Panc1 (cell line): Measurements from ENCODE around the gene CHCHD6. TPM values are rescaled to one million over a fixed set of nuclear protein-coding genes. Genes with fewer than 3 reads are reported as not detected.

Experiments used
- ATAC-seq: fragments of 200-7000 bp; cut with Tn5 transposase; 2 replicates; pipeline ENCODE4 v1.9.1; 2020; ENCODE audit warnings: mild to moderate bottlenecking, moderate library complexity
- BruUV-seq: library from RNA; stranded (reverse); fragments of 400-500 nt; replicated peaks from 2 replicates; lab custom pipeline; 2021; lab: Mats Ljungman, UMichigan
- CTCF ChIA-PET: fragments of 300-600 bp; sonication (Branson Sonifier 250); formaldehyde crosslinking; loops from one replicate; lab custom pipeline; 2022; ENCODE audit warnings: antibody characterized with exemption; lab: Charles Lee
- POLR2A ChIA-PET: fragments of 300-600 bp; sonication (Branson Sonifier 250); formaldehyde crosslinking; loops from one replicate; lab custom pipeline; 2022; ENCODE audit warnings: antibody characterized with exemption; lab: Charles Lee
- DNase-seq: peaks from one replicate; pipeline ENCODE4 v3.0.0-alpha.2; 2010; ENCODE audit warnings: low read depth, low spot score
- H3K27ac ChIP-seq: 2 replicates; pipeline ENCODE4 v1.5.1; 2011; ENCODE audit warnings: mild to moderate bottlenecking, low read length, inconsistent platforms
- H3K27me3 ChIP-seq: fragments of 200-500 bp; sonication (Bioruptor generic); 2 replicates; pipeline ENCODE4 v1.6.0; 2014; ENCODE audit warnings: low read length, inconsistent platforms; ENCODE audit not compliant: control insufficient read depth, insufficient read depth
- H3K36me3 ChIP-seq: fragments of 200-500 bp; sonication (Bioruptor generic); 2 replicates; pipeline ENCODE4 v1.5.1; 2014; ENCODE audit warnings: inconsistent platforms, mild to moderate bottlenecking, low read length, moderate library complexity; ENCODE audit not compliant: control insufficient read depth, insufficient read depth
- H3K4me1 ChIP-seq: 2 replicates; pipeline ENCODE4 v1.5.1; 2011; ENCODE audit warnings: inconsistent platforms, mild to moderate bottlenecking, low read length, moderate library complexity; ENCODE audit not compliant: control insufficient read depth, insufficient read depth
- H3K4me3 ChIP-seq, 2 experiments: 2 replicates each; pipeline ENCODE4 v1.5.1; 2011 to 2012; ENCODE audit warnings: low read depth in 2 of 2, low read length in 2 of 2, mild to moderate bottlenecking in 2 of 2, inconsistent platforms in 1 of 2, moderate library complexity in 1 of 2
- H3K9me3 ChIP-seq: fragments of 200-500 bp; sonication (Bioruptor generic); 2 replicates; pipeline ENCODE4 v1.5.1; 2014; ENCODE audit warnings: low read depth, mild to moderate bottlenecking, inconsistent platforms, low read length, moderate library complexity; ENCODE audit not compliant: control insufficient read depth, insufficient read depth
- POLR2AphosphoS5 ChIP-seq: IDR thresholded peaks from 2 replicates; pipeline ENCODE4 v1.6.1; 2012; ENCODE audit warnings: mild to moderate bottlenecking, low read depth, low read length, moderate library complexity
- SIN3A ChIP-seq: IDR thresholded peaks from 2 replicates; pipeline ENCODE4 v1.6.1; 2012; ENCODE audit warnings: low read depth, mild to moderate bottlenecking, low read length, moderate library complexity, borderline replicate concordance; ENCODE audit not compliant: insufficient read depth
- TCF7L2 ChIP-seq: IDR thresholded peaks from 2 replicates; pipeline ENCODE4 v1.6.1; 2011; ENCODE audit warnings: mild to moderate bottlenecking, low read depth, low read length, inconsistent platforms
- in situ Hi-C: cut with HindIII; loops from 2 replicates; pipeline ENCODE4 v1.10.0; 2016; ENCODE audit warnings: low sequenced_read_pairs, low pct_unique_long_range_greater_than_20kb
- intact Hi-C: fragments of 100-400 bp; cut with micrococcal nuclease; formaldehyde crosslinking; loops from one replicate; pipeline ENCODE4 v1.10.0; 2022; ENCODE audit not compliant: unreplicated experiment
- total RNA-seq: library from RNA; stranded (reverse); gene quantifications from one replicate; pipeline ENCODE4 v1.2.1, GENCODE V29; 2021; ENCODE audit not compliant: unreplicated experiment
- TF ChIP-seq, protein P1 (sequence below), 2 experiments: IDR thresholded peaks; 2 replicates each; pipeline ENCODE4 v1.6.1; 2011 to 2012; ENCODE audit warnings: low read depth in 2 of 2, control low read depth in 1 of 2, low read length in 1 of 2, mild to moderate bottlenecking in 1 of 2, moderate library complexity in 1 of 2; ENCODE audit not compliant: insufficient read depth in 1 of 2
- TF ChIP-seq, protein P2 (sequence below): fragments of 450-650 bp; IDR thresholded peaks from 2 replicates; pipeline ENCODE4 v1.5.1; 2017; ENCODE audit warnings: mild to moderate bottlenecking

Gene CHCHD6
- total RNA-seq, 1 experiment from 2014 or later = 31.5 TPM

DNA sequence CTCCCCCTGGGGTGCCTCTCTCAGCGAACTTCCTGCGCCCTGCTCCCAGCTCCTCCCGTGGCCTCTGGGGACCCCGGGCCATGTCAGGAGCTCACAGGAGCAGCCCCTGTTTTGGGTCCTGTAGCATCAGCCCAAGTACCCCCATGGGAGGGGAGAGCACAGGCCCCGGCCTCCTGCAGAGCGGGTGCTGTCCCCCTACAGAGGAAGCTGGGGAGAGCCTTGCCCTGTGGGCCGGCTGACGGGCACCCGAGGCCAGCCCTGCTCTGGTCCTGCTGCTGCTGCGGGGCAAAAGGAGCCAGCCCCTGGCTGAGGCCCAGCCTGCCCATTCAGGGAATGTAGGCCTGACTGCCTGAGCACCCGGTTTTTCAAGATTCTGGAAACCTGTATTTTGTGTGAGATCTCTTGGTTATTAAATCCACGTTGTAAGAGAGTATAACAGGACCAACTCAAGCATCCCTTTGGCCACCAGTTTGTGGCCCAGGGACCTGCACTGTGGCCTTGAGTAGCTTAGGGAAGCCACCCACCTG, 291.3 kb downstream of the CHCHD6 start:
- Histone ChIP-seq H3K27ac (no peak overlapping the region), H3K4me1 (peaks cover 2% of the 10 kb centered on the region; the same call in 1 of the 2 replicates), H3K27me3 (no peaks in the 10 kb centered on the region), H3K36me3 (no peaks in the 10 kb centered on the region), H3K4me3 (no peak overlapping the region), H3K9me3 (no peaks in the 10 kb centered on the region)
- no TSS peak for BruUV-seq
- POLR2A ChIA-PET = no interaction called here
- in situ Hi-C loops = no loop called here
- TF ChIP-seq POLR2AphosphoS5 = no peak
- TF ChIP-seq, protein P1, sequence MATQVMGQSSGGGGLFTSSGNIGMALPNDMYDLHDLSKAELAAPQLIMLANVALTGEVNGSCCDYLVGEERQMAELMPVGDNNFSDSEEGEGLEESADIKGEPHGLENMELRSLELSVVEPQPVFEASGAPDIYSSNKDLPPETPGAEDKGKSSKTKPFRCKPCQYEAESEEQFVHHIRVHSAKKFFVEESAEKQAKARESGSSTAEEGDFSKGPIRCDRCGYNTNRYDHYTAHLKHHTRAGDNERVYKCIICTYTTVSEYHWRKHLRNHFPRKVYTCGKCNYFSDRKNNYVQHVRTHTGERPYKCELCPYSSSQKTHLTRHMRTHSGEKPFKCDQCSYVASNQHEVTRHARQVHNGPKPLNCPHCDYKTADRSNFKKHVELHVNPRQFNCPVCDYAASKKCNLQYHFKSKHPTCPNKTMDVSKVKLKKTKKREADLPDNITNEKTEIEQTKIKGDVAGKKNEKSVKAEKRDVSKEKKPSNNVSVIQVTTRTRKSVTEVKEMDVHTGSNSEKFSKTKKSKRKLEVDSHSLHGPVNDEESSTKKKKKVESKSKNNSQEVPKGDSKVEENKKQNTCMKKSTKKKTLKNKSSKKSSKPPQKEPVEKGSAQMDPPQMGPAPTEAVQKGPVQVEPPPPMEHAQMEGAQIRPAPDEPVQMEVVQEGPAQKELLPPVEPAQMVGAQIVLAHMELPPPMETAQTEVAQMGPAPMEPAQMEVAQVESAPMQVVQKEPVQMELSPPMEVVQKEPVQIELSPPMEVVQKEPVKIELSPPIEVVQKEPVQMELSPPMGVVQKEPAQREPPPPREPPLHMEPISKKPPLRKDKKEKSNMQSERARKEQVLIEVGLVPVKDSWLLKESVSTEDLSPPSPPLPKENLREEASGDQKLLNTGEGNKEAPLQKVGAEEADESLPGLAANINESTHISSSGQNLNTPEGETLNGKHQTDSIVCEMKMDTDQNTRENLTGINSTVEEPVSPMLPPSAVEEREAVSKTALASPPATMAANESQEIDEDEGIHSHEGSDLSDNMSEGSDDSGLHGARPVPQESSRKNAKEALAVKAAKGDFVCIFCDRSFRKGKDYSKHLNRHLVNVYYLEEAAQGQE (IDR thresholded peaks at IDR 0.05; ENCODE audit: insufficient read depth in 1 of 2, low read depth in 2 of 2, low read length in 1 of 2) = no peak
- TF ChIP-seq SIN3A = no peak
- TF ChIP-seq, protein P2, sequence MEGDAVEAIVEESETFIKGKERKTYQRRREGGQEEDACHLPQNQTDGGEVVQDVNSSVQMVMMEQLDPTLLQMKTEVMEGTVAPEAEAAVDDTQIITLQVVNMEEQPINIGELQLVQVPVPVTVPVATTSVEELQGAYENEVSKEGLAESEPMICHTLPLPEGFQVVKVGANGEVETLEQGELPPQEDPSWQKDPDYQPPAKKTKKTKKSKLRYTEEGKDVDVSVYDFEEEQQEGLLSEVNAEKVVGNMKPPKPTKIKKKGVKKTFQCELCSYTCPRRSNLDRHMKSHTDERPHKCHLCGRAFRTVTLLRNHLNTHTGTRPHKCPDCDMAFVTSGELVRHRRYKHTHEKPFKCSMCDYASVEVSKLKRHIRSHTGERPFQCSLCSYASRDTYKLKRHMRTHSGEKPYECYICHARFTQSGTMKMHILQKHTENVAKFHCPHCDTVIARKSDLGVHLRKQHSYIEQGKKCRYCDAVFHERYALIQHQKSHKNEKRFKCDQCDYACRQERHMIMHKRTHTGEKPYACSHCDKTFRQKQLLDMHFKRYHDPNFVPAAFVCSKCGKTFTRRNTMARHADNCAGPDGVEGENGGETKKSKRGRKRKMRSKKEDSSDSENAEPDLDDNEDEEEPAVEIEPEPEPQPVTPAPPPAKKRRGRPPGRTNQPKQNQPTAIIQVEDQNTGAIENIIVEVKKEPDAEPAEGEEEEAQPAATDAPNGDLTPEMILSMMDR = no peak
- no peak for TF ChIP-seq TCF7L2
- ATAC-seq (no peak), DNase-seq (no peak)
- intact Hi-C loops = no loop called here
- CTCF ChIA-PET = no interaction called here

DNA sequence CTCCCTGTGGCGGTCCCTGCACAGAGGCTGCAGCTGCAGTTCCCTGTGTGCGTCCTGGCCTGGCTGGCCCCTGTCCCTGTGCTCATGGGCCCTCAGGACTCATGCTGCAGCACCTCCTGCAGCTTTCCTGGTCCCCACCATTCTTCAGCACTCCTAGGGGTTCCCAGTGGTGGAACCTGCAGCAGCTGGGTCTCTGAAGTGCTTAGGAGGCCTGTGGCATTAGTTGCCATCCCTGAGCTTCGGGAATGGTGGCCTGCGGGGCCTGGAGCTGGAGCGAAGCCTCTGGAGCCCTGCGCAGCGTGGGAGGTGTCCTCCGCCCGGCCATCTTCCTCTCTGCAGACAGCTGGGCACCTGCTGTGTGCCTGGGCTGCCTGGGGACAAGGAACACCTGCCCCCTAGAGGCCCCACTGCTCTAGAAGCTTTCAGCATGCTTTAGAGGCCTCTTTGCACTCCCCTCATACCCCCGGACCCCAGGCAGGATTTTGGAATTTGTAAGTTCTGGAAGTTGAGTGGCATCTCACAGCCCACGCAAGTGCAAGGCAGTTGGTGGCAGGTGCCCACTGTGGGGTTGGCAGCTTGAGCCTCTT, 292.0 kb downstream of the CHCHD6 start:
- H3K4me3 ChIP-seq = no peak overlapping the region
- POLR2A ChIA-PET = no interaction called here
- no peak for ATAC-seq
- no TSS peak for BruUV-seq
- H3K4me1 ChIP-seq = peaks cover 2% of the 10 kb centered on the region; the same call in 1 of the 2 replicates
- CTCF ChIA-PET = no interaction called here
- in situ Hi-C loops = no loop called here
- no peak for DNase-seq
- no peaks in the 10 kb centered on the region for H3K9me3 ChIP-seq
- no peak overlapping the region for H3K27ac ChIP-seq
- no peaks in the 10 kb centered on the region for H3K36me3 ChIP-seq
- intact Hi-C loops = no loop called here
- H3K27me3 ChIP-seq = no peaks in the 10 kb centered on the region
- TF ChIP-seq, protein P2 = no peak
